Endothelial cell of umbilical vein (primary cell): ENCODE data around the gene TMEM51. TPM values are rescaled to one million over a fixed set of nuclear protein-coding genes. Genes with fewer than 3 reads are reported as not detected.

Source experiments
- BruUV-seq: library from RNA; stranded (reverse); fragments of 400-500 nt; replicated peaks from 2 replicates; lab custom pipeline; 2021; lab: Mats Ljungman, UMichigan
- CTCF ChIA-PET: fragments of 300-600, 350-600 bp; sonication (Branson Sonifier 250); formaldehyde crosslinking; loops from one replicate; lab custom pipeline; 2021; ENCODE audit warnings: antibody characterized with exemption, inconsistent platforms; lab: Charles Lee
- POLR2A ChIA-PET: fragments of 300-600, 350-600 bp; sonication (Branson Sonifier 250); formaldehyde crosslinking; loops from one replicate; lab custom pipeline; 2021; ENCODE audit warnings: antibody characterized with exemption, inconsistent platforms; lab: Charles Lee
- DNase-seq: peaks from one replicate; pipeline ENCODE4 v3.0.0-alpha.2; 2011; ENCODE audit warnings: low read depth, low spot score
- FAIRE-seq: peaks from 2 replicates; lab custom pipeline; 2011; peaks lifted over from hg19 to GRCh38; lab: Jason Lieb, UNC
- H2AFZ ChIP-seq: 2 replicates; pipeline ENCODE4 v1.6.0; 2012; ENCODE audit warnings: low read depth, low read length, control low read depth, inconsistent platforms
- H3K27ac ChIP-seq: 2 replicates; pipeline ENCODE4 v1.5.1; 2011; ENCODE audit warnings: low read depth, mild to moderate bottlenecking, control low read depth, low read length, moderate library complexity; ENCODE audit not compliant: insufficient read depth
- H3K27me3 ChIP-seq, 2 experiments: 2 replicates each; pipeline versions ENCODE4 v1.6.0 to v1.6.1; 2011; ENCODE audit warnings: low read length in 2 of 2, mixed read lengths in 1 of 2; ENCODE audit not compliant: control insufficient read depth in 2 of 2, insufficient read depth in 2 of 2
- H3K36me3 ChIP-seq, 2 experiments: 2 replicates in 1 of 2; 3 replicates in 1 of 2; pipeline ENCODE4 v1.5.1; 2011; ENCODE audit warnings: low read length in 2 of 2, mild to moderate bottlenecking in 1 of 2, moderate library complexity in 1 of 2; ENCODE audit not compliant: control insufficient read depth in 2 of 2, insufficient read depth in 2 of 2; ENCODE audit errors: extremely low read depth in 1 of 2
- H3K4me1 ChIP-seq: 3 replicates; pipeline ENCODE4 v1.5.1; 2011; ENCODE audit warnings: mild to moderate bottlenecking, low read length; ENCODE audit not compliant: control insufficient read depth, insufficient read depth; ENCODE audit errors: extremely low read depth
- H3K4me2 ChIP-seq: 2 replicates; pipeline ENCODE4 v1.6.1; 2011; ENCODE audit warnings: low read length, control low read depth, mixed read lengths; ENCODE audit not compliant: insufficient read depth
- H3K4me3 ChIP-seq, 3 experiments: fragments of 200-600 bp in 1 of 3; sonication (generic), shearing (Covaris generic) in 1 of 3; replicated peaks in 1 of 3; 2 replicates each; pipeline ENCODE4 v1.5.1; 2011 to 2016; ENCODE audit warnings: control low read depth in 3 of 3, low read length in 3 of 3, mild to moderate bottlenecking in 2 of 3, inconsistent platforms in 1 of 3, low read depth in 1 of 3, moderate library complexity in 1 of 3; ENCODE audit not compliant: insufficient read depth in 1 of 3
- H3K79me2 ChIP-seq: 2 replicates; pipeline ENCODE4 v1.6.0; 2012; ENCODE audit warnings: low read length, inconsistent platforms; ENCODE audit not compliant: control insufficient read depth, insufficient read depth
- H3K9ac ChIP-seq: replicated peaks from 2 replicates; pipeline ENCODE3; 2011; ENCODE audit warnings: low read length, control low read depth; ENCODE audit not compliant: insufficient read depth; ENCODE audit errors: extremely low read depth
- H3K9me1 ChIP-seq: replicated peaks from 3 replicates; pipeline ENCODE4 v1.6.0; 2011; ENCODE audit warnings: mild to moderate bottlenecking, low read length; ENCODE audit not compliant: control insufficient read depth, insufficient read depth; ENCODE audit errors: extremely low read depth
- H3K9me3 ChIP-seq: replicated peaks from 2 replicates; pipeline ENCODE4 v1.5.1; 2012; ENCODE audit warnings: low read length, inconsistent platforms; ENCODE audit not compliant: control insufficient read depth, insufficient read depth
- H4K20me1 ChIP-seq: replicated peaks from 2 replicates; pipeline ENCODE3; 2011; ENCODE audit warnings: mild to moderate bottlenecking, low read length; ENCODE audit not compliant: control insufficient read depth, insufficient read depth; ENCODE audit errors: extremely low read depth
- EZH2 ChIP-seq: IDR thresholded peaks from 2 replicates; pipeline ENCODE4 v1.6.1; 2012; ENCODE audit warnings: borderline replicate concordance, low read depth, mild to moderate bottlenecking, moderate library complexity, low read length, inconsistent platforms; ENCODE audit not compliant: severe bottlenecking
- FOS ChIP-seq: IDR thresholded peaks from 2 replicates; pipeline ENCODE4 v1.6.1; 2011; ENCODE audit warnings: mild to moderate bottlenecking, low read length, moderate library complexity, borderline replicate concordance; ENCODE audit not compliant: insufficient read depth
- GATA2 ChIP-seq: IDR thresholded peaks from 2 replicates; pipeline ENCODE4 v1.7.0; 2011; ENCODE audit warnings: low read depth, mild to moderate bottlenecking, moderate library complexity, mixed read lengths, low read length; ENCODE audit not compliant: insufficient read length, insufficient read depth
- JUN ChIP-seq: IDR thresholded peaks from 2 replicates; pipeline ENCODE4 v1.6.1; 2011; ENCODE audit warnings: borderline replicate concordance, low read depth; ENCODE audit not compliant: insufficient read length, insufficient read depth
- MYC ChIP-seq: IDR thresholded peaks from one replicate; pipeline ENCODE4 v1.6.1; 2011; ENCODE audit warnings: mild to moderate bottlenecking, low read depth, low read length
- POLR2A ChIP-seq: IDR thresholded peaks from 2 replicates; pipeline ENCODE4 v1.6.1; 2012; ENCODE audit warnings: low read depth, mild to moderate bottlenecking, control low read depth, low read length
- POLR2AphosphoS5 ChIP-seq: IDR thresholded peaks from 2 replicates; pipeline ENCODE4 v1.6.1; 2012; ENCODE audit warnings: low read depth, mild to moderate bottlenecking, control low read depth, low read length, moderate library complexity; ENCODE audit not compliant: insufficient read depth
- dilution Hi-C: fragments of 300-500 bp; cut with MboI; formaldehyde crosslinking; loops from one replicate; pipeline ENCODE4 v1.15.0; 2019; ENCODE audit warnings: low sequenced_read_pairs; ENCODE audit not compliant: extremely low pct_ligation_motif_present
- intact Hi-C: fragments of 100-400 bp; cut with micrococcal nuclease; formaldehyde crosslinking; loops from one replicate; pipeline ENCODE4 v1.10.0; 2022
- polyA plus RNA-seq, 4 experiments: library from polyadenylated mRNA; depleted of rRNA in 3 of 4; stranded (reverse) in 3 of 4; unstranded in 1 of 4; fragments of >200 nt; gene quantifications; 2 replicates each; pipeline versions ENCODE4 v1.2.1 to v1.2.3, GENCODE V29; 2011 to 2012; ENCODE audit warnings: missing spikeins in 1 of 4
- total RNA-seq: library from RNA; stranded (reverse); gene quantifications from 2 replicates; pipeline ENCODE4 v1.2.3, GENCODE V29; 2021
- TF ChIP-seq, protein P1 (sequence below), 2 donors: IDR thresholded peaks; 1 replicate in 1 of 2; 2 replicates in 1 of 2; pipeline ENCODE4 v1.5.1; 2011; ENCODE audit warnings: low read length in 2 of 2, mild to moderate bottlenecking in 2 of 2, moderate library complexity in 2 of 2, control low read depth in 1 of 2, inconsistent platforms in 1 of 2, low read depth in 1 of 2; ENCODE audit not compliant: insufficient read depth in 1 of 2; ENCODE audit errors: extremely low read depth in 1 of 2
- TF ChIP-seq, protein P2 (sequence below): IDR thresholded peaks from 2 replicates; pipeline ENCODE4 v1.6.1; 2011; ENCODE audit not compliant: insufficient read depth, insufficient read length

Gene TMEM51
- total and polyA plus RNA-seq, 2 donors (not counting 3 experiments of a cell fraction or from before 2014, with no cell fraction given) = 13.7 to 13.9 TPM

DNA sequence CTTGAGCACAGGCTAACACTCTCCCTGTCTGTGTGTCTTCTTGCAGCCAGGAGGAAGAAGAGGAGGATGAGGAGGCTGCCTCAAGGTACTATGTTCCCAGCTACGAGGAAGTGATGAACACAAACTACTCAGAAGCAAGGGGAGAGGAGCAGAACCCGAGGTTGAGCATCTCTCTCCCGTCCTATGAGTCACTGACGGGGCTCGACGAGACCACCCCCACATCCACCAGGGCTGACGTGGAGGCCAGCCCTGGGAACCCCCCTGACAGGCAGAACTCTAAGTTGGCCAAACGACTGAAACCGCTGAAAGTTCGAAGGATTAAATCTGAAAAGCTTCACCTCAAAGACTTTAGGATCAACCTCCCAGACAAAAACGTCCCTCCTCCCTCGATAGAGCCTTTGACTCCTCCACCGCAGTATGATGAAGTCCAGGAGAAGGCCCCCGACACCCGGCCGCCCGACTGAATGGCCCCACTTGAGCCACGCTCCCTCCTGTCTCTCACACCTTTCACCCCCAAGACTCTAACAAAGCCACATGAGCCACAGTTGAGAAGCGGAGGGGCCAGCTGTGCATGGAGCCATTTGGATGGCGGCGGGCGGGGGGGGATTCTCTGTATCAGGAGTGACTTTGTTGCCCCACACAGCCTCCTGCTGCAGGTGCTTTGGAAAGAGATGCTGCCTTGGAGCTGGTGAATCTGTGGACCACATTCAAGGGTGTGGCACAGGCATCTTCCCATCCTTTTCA lies 65.9 kb downstream of the TMEM51 start:
- Histone ChIP-seq H3K27me3 (no peaks in the 10 kb centered on the region), H4K20me1 (no peaks in the 10 kb centered on the region), H3K36me3 (peaks cover 0 to 3% of the 10 kb centered on the region in 2 experiments), H3K4me1 (peaks cover 23% of the 10 kb centered on the region), H3K4me3 (no peak overlapping the region), H3K9me3 (no peaks in the 10 kb centered on the region), H2AFZ (no peak overlapping the region), H3K4me2 (no peak overlapping the region), H3K9ac (no peak overlapping the region), H3K27ac (peak overlapping the region; percentile 42), H3K79me2 (no peaks in the 10 kb centered on the region), H3K9me1 (no peaks in the 10 kb centered on the region)
- no peak for TF ChIP-seq POLR2A
- TSS peak; percentile 40 for BruUV-seq
- DNase-seq (no peak), FAIRE-seq (no peak)
- ChIA-PET CTCF (interaction anchor here (0.7 to 2.2 kb wide), 7 partner anchors 25 to 66 kb away, joined by 3 to 10 read pairs (median 5); partner anchors contain the start of gene TMEM51), POLR2A (no interaction called here)
- intact Hi-C loops = loop anchor here (2.0 to 5.0 kb wide), 2 partner anchors 41 to 198 kb away; no protein-coding TSS in a partner anchor
- dilution Hi-C loops = no loop called here

DNA sequence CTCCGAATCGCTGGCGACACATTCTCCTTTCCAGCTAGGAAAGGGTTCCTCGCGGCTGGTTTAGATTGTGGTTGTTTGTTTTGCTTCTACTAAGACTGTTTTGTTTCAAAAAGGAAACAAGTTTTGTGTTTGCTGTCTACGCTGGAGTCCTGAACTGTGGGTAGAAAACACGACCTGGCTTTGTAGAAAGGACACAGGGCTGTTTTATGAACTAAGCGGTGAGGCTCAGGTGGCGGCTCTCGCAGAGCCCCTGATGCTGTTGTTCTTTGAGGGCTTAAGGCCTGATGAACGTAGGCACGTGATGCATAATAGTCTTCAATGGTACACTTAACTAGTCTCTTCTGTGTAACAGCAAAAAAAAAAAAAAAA lies 66.5 kb downstream of the TMEM51 start:
- Histone ChIP-seq H2AFZ (no peak overlapping the region), H3K36me3 (peaks cover 0 to 3% of the 10 kb centered on the region in 2 experiments), H4K20me1 (no peaks in the 10 kb centered on the region), H3K9ac (no peak overlapping the region), H3K9me3 (no peaks in the 10 kb centered on the region), H3K27me3 (no peaks in the 10 kb centered on the region), H3K27ac (no peak overlapping the region), H3K4me1 (peaks cover 26% of the 10 kb centered on the region), H3K4me2 (no peak overlapping the region), H3K9me1 (no peaks in the 10 kb centered on the region), H3K4me3 (no peak overlapping the region), H3K79me2 (no peaks in the 10 kb centered on the region)
- no TSS peak for BruUV-seq
- intact Hi-C loops = no loop called here
- DNase-seq (no peak), FAIRE-seq (no peak)
- ChIA-PET CTCF (interaction anchor here (1.0 to 2.2 kb wide), 3 partner anchors 64 to 91 kb away, joined by 3 to 10 read pairs (median 3); partner anchors contain the start of gene TMEM51), POLR2A (no interaction called here)
- dilution Hi-C loops = no loop called here
- TF ChIP-seq EZH2 = no peak
- TF ChIP-seq, protein P1, sequence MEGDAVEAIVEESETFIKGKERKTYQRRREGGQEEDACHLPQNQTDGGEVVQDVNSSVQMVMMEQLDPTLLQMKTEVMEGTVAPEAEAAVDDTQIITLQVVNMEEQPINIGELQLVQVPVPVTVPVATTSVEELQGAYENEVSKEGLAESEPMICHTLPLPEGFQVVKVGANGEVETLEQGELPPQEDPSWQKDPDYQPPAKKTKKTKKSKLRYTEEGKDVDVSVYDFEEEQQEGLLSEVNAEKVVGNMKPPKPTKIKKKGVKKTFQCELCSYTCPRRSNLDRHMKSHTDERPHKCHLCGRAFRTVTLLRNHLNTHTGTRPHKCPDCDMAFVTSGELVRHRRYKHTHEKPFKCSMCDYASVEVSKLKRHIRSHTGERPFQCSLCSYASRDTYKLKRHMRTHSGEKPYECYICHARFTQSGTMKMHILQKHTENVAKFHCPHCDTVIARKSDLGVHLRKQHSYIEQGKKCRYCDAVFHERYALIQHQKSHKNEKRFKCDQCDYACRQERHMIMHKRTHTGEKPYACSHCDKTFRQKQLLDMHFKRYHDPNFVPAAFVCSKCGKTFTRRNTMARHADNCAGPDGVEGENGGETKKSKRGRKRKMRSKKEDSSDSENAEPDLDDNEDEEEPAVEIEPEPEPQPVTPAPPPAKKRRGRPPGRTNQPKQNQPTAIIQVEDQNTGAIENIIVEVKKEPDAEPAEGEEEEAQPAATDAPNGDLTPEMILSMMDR (IDR thresholded peaks at IDR 0.05; ENCODE audit: extremely low read depth in 1 of 2, insufficient read depth in 1 of 2, low read depth in 1 of 2, low read length in 2 of 2) = no peak
- TF ChIP-seq, protein P2, sequence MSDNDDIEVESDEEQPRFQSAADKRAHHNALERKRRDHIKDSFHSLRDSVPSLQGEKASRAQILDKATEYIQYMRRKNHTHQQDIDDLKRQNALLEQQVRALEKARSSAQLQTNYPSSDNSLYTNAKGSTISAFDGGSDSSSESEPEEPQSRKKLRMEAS = no peak
- no peak for TF ChIP-seq JUN
- no peak for TF ChIP-seq GATA2
- no peak for TF ChIP-seq POLR2AphosphoS5
- TF ChIP-seq POLR2A = no peak
- TF ChIP-seq MYC = no peak
- no peak for TF ChIP-seq FOS
